Lower leg skin (tissue), 4 donors: ENCODE measurements around the gene DNASE1L1. TPM values are rescaled to one million over a fixed set of nuclear protein-coding genes. Genes with fewer than 3 reads are reported as not detected.

Experiments used
- DNase-seq, 2 donors: peaks; one replicate each; pipeline ENCODE4 v3.0.0-alpha.2; 2019; ENCODE audit warnings: low spot score in 2 of 2
- H3K4me3 ChIP-seq: fragments of 200-600 bp; sonication (generic); 2 replicates; pipeline ENCODE4 v1.5.1; 2017; ENCODE audit warnings: mild to moderate bottlenecking, low read depth; ENCODE audit not compliant: poor library complexity, severe bottlenecking
- POLR2A ChIP-seq, 2 donors: fragments of 450-650 bp; IDR thresholded peaks; one replicate each; pipeline ENCODE4 v1.6.1; 2016 to 2017; ENCODE audit warnings: antibody characterized with exemption in 2 of 2, mild to moderate bottlenecking in 1 of 2, moderate library complexity in 1 of 2
- WGBS, 2 donors: methylation state at CpG; one replicate each; pipeline ENCODE4 v1.1.5; 2018; 5-methylcytosine and 5-hydroxymethylcytosine counted together
- intact Hi-C: fragments of 100-400 bp; cut with DNase I; formaldehyde crosslinking; loops from one replicate; pipeline ENCODE4 v1.15.0; 2023; ENCODE audit warnings: low total_unique reads
- total RNA-seq, 4 donors: library from RNA; depleted of rRNA; stranded (reverse); fragments of >200 nt; gene quantifications; one replicate each; pipeline ENCODE4 v1.1.0, GENCODE V29; 2016
- TF ChIP-seq, protein P1 (sequence below), 3 donors: fragments of 450-650 bp; IDR thresholded peaks; one replicate each; pipeline ENCODE4 v1.5.1; 2016; ENCODE audit warnings: antibody characterized with exemption in 3 of 3, mild to moderate bottlenecking in 3 of 3, moderate library complexity in 2 of 3

DNASE1L1 gene
- total RNA-seq, 4 donors from 2014 or later, result 10.5 to 28.5 (median 16.9) TPM

- intact Hi-C loops, result no loop called here
Observed at GRCh38 chrX:154404625-154405192, 4.3 kb downstream of the DNASE1L1 start.

GRCh38 chrX:154403858-154404257, 5.2 kb downstream of the DNASE1L1 start:
- H3K4me3 ChIP-seq, result no peak overlapping the region
- DNase-seq, result no peak
- 68 to 92% methylated on average over 4 of the region's 4 CpGs for WGBS, 2 donors
- TF ChIP-seq POLR2A (IDR thresholded peaks at IDR 0.05), result no peak
- TF ChIP-seq, protein P1, sequence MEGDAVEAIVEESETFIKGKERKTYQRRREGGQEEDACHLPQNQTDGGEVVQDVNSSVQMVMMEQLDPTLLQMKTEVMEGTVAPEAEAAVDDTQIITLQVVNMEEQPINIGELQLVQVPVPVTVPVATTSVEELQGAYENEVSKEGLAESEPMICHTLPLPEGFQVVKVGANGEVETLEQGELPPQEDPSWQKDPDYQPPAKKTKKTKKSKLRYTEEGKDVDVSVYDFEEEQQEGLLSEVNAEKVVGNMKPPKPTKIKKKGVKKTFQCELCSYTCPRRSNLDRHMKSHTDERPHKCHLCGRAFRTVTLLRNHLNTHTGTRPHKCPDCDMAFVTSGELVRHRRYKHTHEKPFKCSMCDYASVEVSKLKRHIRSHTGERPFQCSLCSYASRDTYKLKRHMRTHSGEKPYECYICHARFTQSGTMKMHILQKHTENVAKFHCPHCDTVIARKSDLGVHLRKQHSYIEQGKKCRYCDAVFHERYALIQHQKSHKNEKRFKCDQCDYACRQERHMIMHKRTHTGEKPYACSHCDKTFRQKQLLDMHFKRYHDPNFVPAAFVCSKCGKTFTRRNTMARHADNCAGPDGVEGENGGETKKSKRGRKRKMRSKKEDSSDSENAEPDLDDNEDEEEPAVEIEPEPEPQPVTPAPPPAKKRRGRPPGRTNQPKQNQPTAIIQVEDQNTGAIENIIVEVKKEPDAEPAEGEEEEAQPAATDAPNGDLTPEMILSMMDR (IDR thresholded peaks at IDR 0.05), result no peak
- intact Hi-C loops, result no loop called here

More at GRCh38 chrX:154404625-154405192, 4.3 kb downstream of the DNASE1L1 start:
- WGBS, 2 donors, result 86 to 95% methylated on average over 9 to 16 of the region's 16 CpGs
- DNase-seq, result no peak
- H3K4me3 ChIP-seq, result no peak overlapping the region
- TF ChIP-seq, protein P1 (IDR thresholded peaks at IDR 0.05), result no peak
- no peak for TF ChIP-seq POLR2A (IDR thresholded peaks at IDR 0.05)

DNA sequence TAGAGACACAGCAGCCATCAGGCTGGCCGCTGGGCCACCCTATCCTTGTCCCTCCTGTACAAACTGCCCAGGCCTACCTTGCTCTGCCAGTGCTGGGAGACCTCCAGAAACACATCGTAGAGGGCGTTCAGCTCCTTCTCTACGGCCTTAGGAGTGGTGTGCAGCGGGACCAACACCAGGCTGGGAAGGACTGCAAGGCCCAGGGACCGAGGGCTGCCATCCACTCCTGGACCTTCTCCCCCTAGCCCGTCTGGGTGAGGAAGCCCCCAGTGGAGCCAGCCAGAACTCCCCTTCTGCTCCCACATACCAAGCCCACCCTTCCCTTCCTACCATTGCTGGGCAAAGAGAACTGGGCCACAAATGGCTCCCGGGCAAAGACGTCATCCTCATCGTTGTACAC, 5.9 kb downstream of the DNASE1L1 start:
- no peak for DNase-seq
- TF ChIP-seq, protein P1 (IDR thresholded peaks at IDR 0.05), result no peak
- WGBS, 2 donors, result 87 to 93% methylated on average over 9 to 10 of the region's 10 CpGs
- intact Hi-C loops, result no loop called here
- no peak overlapping the region for H3K4me3 ChIP-seq

- DNase-seq, result no peak
- 87 to 88% methylated on average over 3 to 15 of the region's 19 CpGs for WGBS, 2 donors
- TF ChIP-seq POLR2A (IDR thresholded peaks at IDR 0.05), result no peak
- TF ChIP-seq, protein P1 (IDR thresholded peaks at IDR 0.05), result no peak
- intact Hi-C loops, result no loop called here
- no peak overlapping the region for H3K4me3 ChIP-seq
Observed at GRCh38 chrX:154402622-154403127, 6.4 kb downstream of the DNASE1L1 start.

DNA sequence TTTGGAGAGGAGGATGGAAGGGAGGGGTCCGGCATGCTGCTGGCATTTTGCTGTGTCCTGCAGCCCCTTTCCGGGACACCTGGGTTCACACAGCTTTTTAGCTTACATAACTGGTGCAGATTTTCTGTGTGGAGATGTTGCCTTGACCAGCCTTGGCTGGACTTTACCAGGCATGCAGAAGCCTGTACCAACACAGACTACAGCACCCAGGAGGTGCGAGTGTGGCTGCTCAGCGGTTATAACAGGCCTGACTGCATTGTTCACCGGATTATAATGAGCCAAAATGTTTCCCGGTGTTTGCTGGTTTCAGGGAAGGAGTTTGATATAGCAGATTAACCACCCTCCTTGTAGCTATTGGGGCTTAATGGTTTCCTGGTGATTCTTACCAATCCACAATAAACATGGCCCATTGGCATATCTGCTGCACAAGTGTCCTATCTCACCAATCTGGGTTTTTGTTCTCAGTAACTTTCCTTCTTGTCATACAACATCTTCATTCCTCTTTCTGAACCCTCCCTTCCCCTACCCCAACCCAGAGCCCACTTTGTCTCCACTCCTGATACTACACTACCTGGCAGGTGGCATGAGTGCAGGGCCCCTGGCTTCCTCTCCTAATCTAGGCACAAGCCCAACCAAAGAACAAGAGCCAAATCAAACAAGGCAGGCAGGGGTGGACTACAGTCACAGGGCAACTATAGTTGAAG, 7.0 kb downstream of the DNASE1L1 start:
- H3K4me3 ChIP-seq, result no peak overlapping the region
- 11 to 56% methylated on average over 6 of the region's 6 CpGs for WGBS, 2 donors
- TF ChIP-seq POLR2A (IDR thresholded peaks at IDR 0.05), result no peak
- TF ChIP-seq, protein P1 (IDR thresholded peaks at IDR 0.05), result no peak
- intact Hi-C loops, result no loop called here
- DNase-seq, result no peak
